HepG2 (cell line): ENCODE data around the gene LITAF. TPM values are rescaled to one million over a fixed set of nuclear protein-coding genes. Genes with fewer than 3 reads are reported as not detected.
A peak's percentile ranks its signal among the peaks of the same experiment; 100 is the strongest.

ENCODE experiments used
- ATAC-seq: fragments of 200-7000 bp; cut with Tn5 transposase; 3 replicates; pipeline ENCODE4 v1.9.1; 2020; ENCODE audit warnings: mild to moderate bottlenecking, moderate library complexity
- BruUV-seq: library from RNA; stranded (reverse); fragments of 400-500 nt; replicated peaks from 2 replicates; lab custom pipeline; 2021; lab: Mats Ljungman, UMichigan
- CTCF ChIA-PET: fragments of 300-600 bp; formaldehyde crosslinking; extraction: SDS; loops from one replicate; lab custom pipeline; 2021; ENCODE audit warnings: low total read pairs, inconsistent platforms, low intra/inter-chr PET ratio; lab: Yijun Ruan, JAX
- POLR2A ChIA-PET: fragments of 350-600 bp; sonication (Branson Sonifier 250); formaldehyde crosslinking; loops from one replicate; lab custom pipeline; 2020; ENCODE audit warnings: antibody characterized with exemption, inconsistent platforms; lab: Yijun Ruan, JAX
- DNase-seq: peaks from one replicate; pipeline ENCODE4 v3.0.0-alpha.2; 2015; ENCODE audit warnings: low spot score
- FAIRE-seq: peaks from 3 replicates; lab custom pipeline; 2011; peaks lifted over from hg19 to GRCh38; lab: Jason Lieb, UNC
- H2AFZ ChIP-seq: one replicate; pipeline ENCODE4 v1.6.1; 2011; ENCODE audit warnings: low read length, inconsistent platforms
- H3K27ac ChIP-seq: fragments of 300-600 bp; 3 replicates; pipeline ENCODE4 v1.8.0; 2011; ENCODE audit warnings: mixed run types, mild to moderate bottlenecking, mixed read lengths, low read length, inconsistent platforms; ENCODE audit not compliant: insufficient read depth; ENCODE audit errors: extremely low read length
- H3K27me3 ChIP-seq, 2 experiments: fragments of 200-600 bp in 1 of 2; 2 replicates in 1 of 2; 3 replicates in 1 of 2; pipeline versions ENCODE4 v1.6.0 to v1.8.0; 2011; ENCODE audit warnings: low read length in 2 of 2, mild to moderate bottlenecking in 2 of 2, moderate library complexity in 2 of 2, inconsistent platforms in 1 of 2; ENCODE audit not compliant: insufficient read depth in 2 of 2, control insufficient read depth in 1 of 2
- H3K36me3 ChIP-seq, 2 experiments: fragments of 200-600 bp in 1 of 2; replicated peaks in 1 of 2; 2 replicates in 1 of 2; 3 replicates in 1 of 2; pipeline versions ENCODE4 v1.5.1 to v1.8.0; 2011; ENCODE audit warnings: low read length in 2 of 2, inconsistent platforms in 1 of 2; ENCODE audit not compliant: insufficient read depth in 2 of 2, control insufficient read depth in 1 of 2
- H3K4me1 ChIP-seq: 2 replicates; pipeline ENCODE4 v1.5.1; 2012; ENCODE audit warnings: low read length, inconsistent platforms; ENCODE audit not compliant: insufficient read depth
- H3K4me2 ChIP-seq: 2 replicates; pipeline ENCODE4 v1.6.0; 2011; ENCODE audit warnings: low read depth, low read length, inconsistent platforms
- H3K4me3 ChIP-seq, 3 experiments: fragments of 200-600 bp in 1 of 3; sonication (generic), shearing (Covaris generic) in 1 of 3; replicated peaks in 1 of 3; 2 replicates each; pipeline ENCODE4 v1.5.1; 2011 to 2016; ENCODE audit warnings: low read length in 3 of 3, inconsistent platforms in 2 of 3, low read depth in 2 of 3, mild to moderate bottlenecking in 2 of 3, control low read depth in 1 of 3, mixed read lengths in 1 of 3; ENCODE audit not compliant: insufficient read depth in 1 of 3
- H3K79me2 ChIP-seq: one replicate; pipeline ENCODE4 v1.6.1; 2011; ENCODE audit warnings: low read length, inconsistent platforms; ENCODE audit not compliant: insufficient read depth
- H3K9ac ChIP-seq: 2 replicates; pipeline ENCODE4 v1.6.0; 2011; ENCODE audit warnings: mild to moderate bottlenecking, low read depth, low read length, inconsistent platforms; ENCODE audit not compliant: insufficient read depth
- H3K9me3 ChIP-seq: 2 replicates; pipeline ENCODE4 v1.5.1; 2012; ENCODE audit warnings: mild to moderate bottlenecking, low read length
- H4K20me1 ChIP-seq: 2 replicates; pipeline ENCODE4 v1.6.0; 2011; ENCODE audit warnings: inconsistent platforms, mild to moderate bottlenecking, low read length, moderate library complexity; ENCODE audit not compliant: insufficient read depth
- ETV6 ChIP-seq: sonication (generic); formaldehyde crosslinking; conservative IDR thresholded peaks from 2 replicates; pipeline ENCODE4 v1.4.0; 2020; ENCODE audit warnings: missing genetic modification reagents
- GABPB1 ChIP-seq: IDR thresholded peaks from 2 replicates; pipeline ENCODE4 v1.6.1; 2016; ENCODE audit warnings: mild to moderate bottlenecking, missing genetic modification reagents, moderate library complexity, missing compliant biosample characterization
- KAT7 ChIP-seq: IDR thresholded peaks from 2 replicates; pipeline ENCODE4 v1.6.1; 2018; ENCODE audit warnings: borderline replicate concordance, missing compliant biosample characterization
- TRAFD1 ChIP-seq: sonication (generic); formaldehyde crosslinking; IDR thresholded peaks from 2 replicates; pipeline ENCODE4 v1.5.1; 2020; ENCODE audit warnings: missing genetic modification reagents, mild to moderate bottlenecking, borderline replicate concordance
- ZBTB7A ChIP-seq: sonication (generic); formaldehyde crosslinking; IDR thresholded peaks from 2 replicates; pipeline ENCODE4 v1.8.0; 2022; ENCODE audit warnings: mild to moderate bottlenecking, missing genetic modification reagents
- ZFP62 ChIP-seq: sonication (generic); formaldehyde crosslinking; IDR thresholded peaks from 2 replicates; pipeline ENCODE4 v1.4.0; 2020; ENCODE audit warnings: missing genetic modification reagents
- ZNF143 ChIP-seq: sonication (generic); formaldehyde crosslinking; IDR thresholded peaks from 2 replicates; pipeline ENCODE4 v1.4.0; 2020; ENCODE audit warnings: missing genetic modification reagents
- ZNF256 ChIP-seq: sonication (generic); formaldehyde crosslinking; conservative IDR thresholded peaks from 2 replicates; pipeline ENCODE4 v1.4.0; 2020; ENCODE audit warnings: missing genetic modification reagents
- ZNF337 ChIP-seq: sonication (generic); formaldehyde crosslinking; IDR thresholded peaks from 2 replicates; pipeline ENCODE4 v1.5.1; 2020; ENCODE audit warnings: missing genetic modification reagents, low read depth, mild to moderate bottlenecking, borderline replicate concordance
- ZNF451 ChIP-seq: sonication (generic); formaldehyde crosslinking; IDR thresholded peaks from 2 replicates; pipeline ENCODE4 v1.5.0; 2020; ENCODE audit warnings: mild to moderate bottlenecking, missing genetic modification reagents
- ZNF646 ChIP-seq: sonication (generic); formaldehyde crosslinking; IDR thresholded peaks from 2 replicates; pipeline ENCODE4 v1.9.0; 2021; ENCODE audit warnings: mild to moderate bottlenecking, missing genetic modification reagents
- ZNF691 ChIP-seq: sonication (generic); formaldehyde crosslinking; IDR thresholded peaks from 2 replicates; pipeline ENCODE4 v1.4.0; 2020; ENCODE audit warnings: missing genetic modification reagents, low read depth, mild to moderate bottlenecking, borderline replicate concordance
- ZNF720 ChIP-seq: sonication (generic); formaldehyde crosslinking; IDR thresholded peaks from 2 replicates; pipeline ENCODE4 v1.4.0; 2020; ENCODE audit warnings: missing genetic modification reagents
- WGBS: methylation state at CpG from one replicate; pipeline ENCODE4 v1.1.6; 2017; ENCODE audit warnings: low lambda C conversion rate; 5-methylcytosine and 5-hydroxymethylcytosine counted together
- in situ Hi-C: cut with HindIII; loops from 2 replicates; pipeline ENCODE4 v1.10.0; 2017; ENCODE audit warnings: low pct_unique_long_range_greater_than_20kb; ENCODE audit not compliant: extremely low pct_ligation_motif_present
- intact Hi-C: fragments of 100-400 bp; cut with micrococcal nuclease; formaldehyde crosslinking; loops from one replicate; pipeline ENCODE4 v1.10.0; 2022; ENCODE audit not compliant: unreplicated experiment
- polyA plus RNA-seq, 8 experiments: library from polyadenylated mRNA; depleted of rRNA in 3 of 8; stranded (reverse) in 7 of 8; unstranded in 1 of 8; fragments of >200 nt; fragmentation: Illumina TruSeq in 4 of 8; extraction: Trizol in 4 of 8; gene quantifications; 2 replicates each; pipeline versions ENCODE4 v1.2.1 to v1.2.3, GENCODE V29; 2011 to 2016; ENCODE audit warnings: low read depth in 4 of 8, missing spikeins in 1 of 8, mixed read lengths in 1 of 8; ENCODE audit not compliant: insufficient read depth in 1 of 8
- total RNA-seq, 5 experiments: library from RNA; depleted of rRNA; stranded (reverse); fragments of >200 nt; fragmentation: Illumina TruSeq; extraction: Trizol; gene quantifications; 2 replicates each; pipeline ENCODE4 v1.2.3, GENCODE V29; 2016; ENCODE audit warnings: low read depth in 1 of 5

LITAF gene
- total and polyA plus RNA-seq, 2 of the 13 experiments (the other 11 are each of a cell fraction or from before 2014, with no cell fraction given), result 80.1 to 141 TPM

- TF ChIP-seq ZNF646 (0 out of 2 replicates have a peak, but pooled peaks have one; percentile 34), ZFP62 (CRISPR knock-in tag) (no peak), GABPB1 (0 out of 2 replicates have a peak, but pooled peaks have one; percentile 31), ZNF143 (CRISPR knock-in tag) (peak; percentile 20; the same call in 1 of the 2 replicates)
These were observed 35.4 kb upstream of the LITAF start (continued) for GRCh38 chr16:11621920-11622651.

GRCh38 chr16:11621539-11621919 lies 34.8 kb upstream of the LITAF start:
- in situ Hi-C loops, result no loop called here
- no peaks in the 10 kb centered on the region for H3K9me3 ChIP-seq
- no TSS peak for BruUV-seq
- H3K4me2 ChIP-seq, result peak overlapping the region; percentile 82
- FAIRE-seq, result no peak
- H3K4me1 ChIP-seq, result peaks cover 22% of the 10 kb centered on the region
- H4K20me1 ChIP-seq, result no peaks in the 10 kb centered on the region
- no peak for DNase-seq
- POLR2A ChIA-PET, result interaction anchor here (0.8 to 1.3 kb wide), 5 partner anchors 9 to 175 kb away, joined by 3 to 5 read pairs (median 3); partner anchors contain the start of gene ZC3H7A
- intact Hi-C loops, result no loop called here
- peak; percentile 58 for ATAC-seq
- H3K27me3 ChIP-seq, result peaks cover 2 to 5% of the 10 kb centered on the region in 2 experiments; a peak in 3 of 5 replicates
- CTCF ChIA-PET, result interaction anchor here (1.4 kb wide), 1 partner anchor 9 kb away, joined by 4 read pairs; no protein-coding TSS in a partner anchor
- H3K4me3 ChIP-seq, result peak overlapping the region; percentile 60 to 75 (median 72)
- peak overlapping the region; percentile 78 for H2AFZ ChIP-seq
- no peaks in the 10 kb centered on the region for H3K79me2 ChIP-seq
- peak overlapping the region; percentile 49; the same call in 1 of the 2 replicates for H3K9ac ChIP-seq
- 7% methylated on average over 6 of the region's 6 CpGs for WGBS
- no peak overlapping the region for H3K27ac ChIP-seq
- H3K36me3 ChIP-seq, result no peaks in the 10 kb centered on the region
- TF ChIP-seq ZBTB7A (no peak), ZNF337 (CRISPR knock-in tag) (no peak), ZNF451 (CRISPR knock-in tag) (no peak), ZNF691 (no peak), ZNF256 (CRISPR knock-in tag) (peak; percentile 44; the same call in 1 of the 2 replicates), KAT7 (CRISPR knock-in tag) (no peak), ETV6 (no peak), ZNF720 (CRISPR knock-in tag) (no peak), TRAFD1 (CRISPR knock-in tag) (no peak)
